Ramos (cell line): ENCODE measurements around the gene XDH.

Source experiments
- in situ Hi-C: fragments of 300-500 bp; cut with MboI; formaldehyde crosslinking; loops from one replicate; pipeline ENCODE4 v1.14.3; 2022; ENCODE audit warnings: low sequenced_read_pairs; ENCODE audit not compliant: unreplicated experiment

Gene XDH

GRCh38 chr2:31414601-31415241 is at the start of gene XDH:
Gene XDH (minus strand): TSS chr2:31414742. CDS start chr2:31414666, 76 bp downstream.
- in situ Hi-C loops, result no loop called here

- in situ Hi-C loops, result no loop called here
Measured at GRCh38 chr2:31457651-31458050, 43.1 kb upstream of the XDH start.

GRCh38 chr2:31446848-31447247 is 32.3 kb upstream of the XDH start:
- in situ Hi-C loops, result no loop called here

- in situ Hi-C loops, result no loop called here
Measured at GRCh38 chr2:31442376-31442775, 27.8 kb upstream of the XDH start.

GRCh38 chr2:31440764-31441163 is 26.2 kb upstream of the XDH start:
- in situ Hi-C loops, result no loop called here

- in situ Hi-C loops, result no loop called here
Measured at GRCh38 chr2:31434911-31435310, 20.4 kb upstream of the XDH start.

- in situ Hi-C loops, result no loop called here
Measured at GRCh38 chr2:31433541-31433940, 19.0 kb upstream of the XDH start.

- in situ Hi-C loops, result no loop called here
Measured at GRCh38 chr2:31430439-31431165, 16.1 kb upstream of the XDH start.

- in situ Hi-C loops, result no loop called here
Measured at GRCh38 chr2:31429759-31430438, 15.4 kb upstream of the XDH start.

- in situ Hi-C loops, result no loop called here
Measured at GRCh38 chr2:31429040-31429439, 14.5 kb upstream of the XDH start.

GRCh38 chr2:31428001-31428418 is 13.5 kb upstream of the XDH start:
- in situ Hi-C loops, result no loop called here

GRCh38 chr2:31426096-31426495 is 11.6 kb upstream of the XDH start:
- in situ Hi-C loops, result no loop called here

- in situ Hi-C loops, result no loop called here
Measured at GRCh38 chr2:31421634-31422033, 7.1 kb upstream of the XDH start.

GRCh38 chr2:31420936-31421335 is 6.4 kb upstream of the XDH start:
- in situ Hi-C loops, result no loop called here

- in situ Hi-C loops, result no loop called here
Measured at GRCh38 chr2:31419386-31419785, 4.8 kb upstream of the XDH start.

- in situ Hi-C loops, result no loop called here
Measured at GRCh38 chr2:31415421-31415820, 879 bp upstream of the XDH start.

GRCh38 chr2:31413862-31414550 is 536 bp downstream of the XDH start:
- in situ Hi-C loops, result no loop called here

GRCh38 chr2:31413025-31413424 is 1.5 kb downstream of the XDH start:
- in situ Hi-C loops, result no loop called here

GRCh38 chr2:31411771-31412170 is 2.8 kb downstream of the XDH start:
- in situ Hi-C loops, result no loop called here

GRCh38 chr2:31406593-31407385 is 7.8 kb downstream of the XDH start:
- in situ Hi-C loops, result no loop called here
